Hepatocyte (in vitro differentiated cells): Measurements from ENCODE around the gene TMEM164. TPM values are rescaled to one million over a fixed set of nuclear protein-coding genes. Genes with fewer than 3 reads are reported as not detected.
A peak's percentile ranks its signal among the peaks of the same experiment; 100 is the strongest.

Experiments
- DNase-seq: peaks from one replicate; pipeline ENCODE4 v3.0.0-alpha.2; 2016; ENCODE audit warnings: low spot score
- H2AFZ ChIP-seq: fragments of 200-600 bp; sonication (generic); 2 replicates; pipeline ENCODE4 v1.6.0; 2016; ENCODE audit warnings: antibody characterized with exemption, mild to moderate bottlenecking
- H3K27ac ChIP-seq: fragments of 200-600 bp; sonication (generic); 2 replicates; pipeline ENCODE4 v1.5.1; 2016; ENCODE audit warnings: mild to moderate bottlenecking
- H3K27me3 ChIP-seq: fragments of 200-600 bp; sonication (generic); 2 replicates; pipeline ENCODE4 v1.6.1; 2016
- H3K36me3 ChIP-seq: fragments of 200-600 bp; sonication (generic); replicated peaks from 2 replicates; pipeline ENCODE4 v1.5.1; 2016; ENCODE audit warnings: low read depth; ENCODE audit not compliant: insufficient read depth
- H3K4me1 ChIP-seq: fragments of 200-600 bp; sonication (generic); 2 replicates; pipeline ENCODE4 v1.5.1; 2016; ENCODE audit warnings: mild to moderate bottlenecking, moderate library complexity; ENCODE audit not compliant: insufficient read depth
- H3K4me2 ChIP-seq: fragments of 200-600 bp; sonication (generic); 2 replicates; pipeline ENCODE4 v1.6.0; 2016
- H3K4me3 ChIP-seq: fragments of 200-600 bp; sonication (generic); 2 replicates; pipeline ENCODE4 v1.5.1; 2016; ENCODE audit warnings: mild to moderate bottlenecking
- H3K79me2 ChIP-seq: fragments of 200-600 bp; sonication (generic); 2 replicates; pipeline ENCODE4 v1.6.0; 2017; ENCODE audit warnings: mild to moderate bottlenecking
- H3K9me2 ChIP-seq: fragments of 200-600 bp; sonication (generic); replicated peaks from 2 replicates; pipeline ENCODE4 v1.6.0; 2017; ENCODE audit warnings: mild to moderate bottlenecking; ENCODE audit not compliant: insufficient read depth
- H3K9me3 ChIP-seq: fragments of 200-600 bp; sonication (generic); 2 replicates; pipeline ENCODE4 v1.5.1; 2016; ENCODE audit warnings: low read depth, mild to moderate bottlenecking
- H4K20me1 ChIP-seq: fragments of 200-600 bp; sonication (generic); 2 replicates; pipeline ENCODE4 v1.6.0; 2016; ENCODE audit warnings: mild to moderate bottlenecking; ENCODE audit not compliant: insufficient read depth, poor library complexity, severe bottlenecking
- CTCF ChIP-seq: fragments of 200-600 bp; sonication (generic); IDR thresholded peaks from 2 replicates; pipeline ENCODE4 v1.5.1; 2016; ENCODE audit warnings: antibody characterized with exemption, mild to moderate bottlenecking; ENCODE audit not compliant: poor library complexity
- EZH2 ChIP-seq: fragments of 200-600 bp; sonication (generic); IDR thresholded peaks from 2 replicates; pipeline ENCODE4 v1.6.1; 2016; ENCODE audit warnings: antibody characterized with exemption, mild to moderate bottlenecking, borderline replicate concordance
- EZH2phosphoT487 ChIP-seq: fragments of 200-600 bp; sonication (generic); IDR thresholded peaks from one replicate; pipeline ENCODE4 v1.6.1; 2018; ENCODE audit warnings: antibody characterized with exemption, mild to moderate bottlenecking, low read depth, moderate library complexity; ENCODE audit not compliant: unreplicated experiment, severe bottlenecking
- WGBS: methylation state at CpG from one replicate; pipeline ENCODE4 v1.1.6; 2016; ENCODE audit warnings: low lambda C conversion rate; ENCODE audit errors: missing lambda C conversion rate; 5-methylcytosine and 5-hydroxymethylcytosine counted together
- polyA plus RNA-seq: library from polyadenylated mRNA; unstranded; fragments of >200 nt; fragmentation: Nextera tagmentation; extraction: Ambion mirVana; gene quantifications from 2 replicates; pipeline ENCODE4 v1.2.1, GENCODE V29; 2016
- total RNA-seq: library from RNA; depleted of rRNA; stranded (reverse); fragments of >200 nt; gene quantifications from 2 replicates; pipeline ENCODE4 v1.2.3, GENCODE V29; 2014

The TMEM164 gene
- total and polyA plus RNA-seq, 2 experiments from 2014 or later: 5.4 to 34.2 TPM

- Histone ChIP-seq H3K79me2 (no peaks in the 10 kb centered on the region), H2AFZ (no peak overlapping the region), H3K4me3 (no peak overlapping the region), H3K4me1 (no peaks in the 10 kb centered on the region), H3K27ac (no peak overlapping the region), H3K9me2 (no peaks in the 10 kb centered on the region), H3K36me3 (no peaks in the 10 kb centered on the region), H4K20me1 (no peaks in the 10 kb centered on the region), H3K27me3 (no peaks in the 10 kb centered on the region), H3K9me3 (no peaks in the 10 kb centered on the region), H3K4me2 (no peak overlapping the region)
- 73% methylated on average over 6 of the region's 6 CpGs for WGBS
- DNase-seq: no peak
- TF ChIP-seq EZH2phosphoT487 (no peak), CTCF (no peak), EZH2 (no peak)
Observed at GRCh38 chrX:110143454-110144210, 140.7 kb downstream of the TMEM164 start.

- Histone ChIP-seq H3K27me3 (no peaks in the 10 kb centered on the region), H3K9me2 (no peaks in the 10 kb centered on the region), H3K27ac (no peak overlapping the region), H3K4me1 (no peaks in the 10 kb centered on the region), H4K20me1 (no peaks in the 10 kb centered on the region), H3K36me3 (no peaks in the 10 kb centered on the region), H2AFZ (no peak overlapping the region), H3K4me2 (no peak overlapping the region), H3K79me2 (no peaks in the 10 kb centered on the region), H3K9me3 (no peaks in the 10 kb centered on the region), H3K4me3 (no peak overlapping the region)
- no peak for TF ChIP-seq EZH2phosphoT487
- no peak for TF ChIP-seq EZH2
- TF ChIP-seq CTCF: no peak
- DNase-seq: no peak
Observed at GRCh38 chrX:110145311-110145710, 142.4 kb downstream of the TMEM164 start.

- no peaks in the 10 kb centered on the region for H3K9me2 ChIP-seq
- H3K27ac ChIP-seq: no peak overlapping the region
- no peak overlapping the region for H3K4me2 ChIP-seq
- no peaks in the 10 kb centered on the region for H4K20me1 ChIP-seq
- H3K27me3 ChIP-seq: no peaks in the 10 kb centered on the region
- no peak for TF ChIP-seq EZH2phosphoT487
- peak; percentile 52 for TF ChIP-seq CTCF
- 22% methylated on average over 4 of the region's 4 CpGs for WGBS
- no peaks in the 10 kb centered on the region for H3K4me1 ChIP-seq
- DNase-seq: peak; percentile 35
- no peak overlapping the region for H2AFZ ChIP-seq
- H3K9me3 ChIP-seq: no peaks in the 10 kb centered on the region
- H3K4me3 ChIP-seq: no peak overlapping the region
- H3K36me3 ChIP-seq: no peaks in the 10 kb centered on the region
- H3K79me2 ChIP-seq: no peaks in the 10 kb centered on the region
Observed at GRCh38 chrX:110145854-110146253, 142.9 kb downstream of the TMEM164 start.
